Activated CD8-positive, alpha-beta memory T cell treated with anti-CD3 and anti-CD28 coated beads for 24 hours (primary cell): Measurements from ENCODE around the gene RNF141.

ENCODE experiments used
- DNase-seq: peaks from one replicate; pipeline ENCODE4 v3.0.0-alpha.2; 2020

The RNF141 gene

DNA sequence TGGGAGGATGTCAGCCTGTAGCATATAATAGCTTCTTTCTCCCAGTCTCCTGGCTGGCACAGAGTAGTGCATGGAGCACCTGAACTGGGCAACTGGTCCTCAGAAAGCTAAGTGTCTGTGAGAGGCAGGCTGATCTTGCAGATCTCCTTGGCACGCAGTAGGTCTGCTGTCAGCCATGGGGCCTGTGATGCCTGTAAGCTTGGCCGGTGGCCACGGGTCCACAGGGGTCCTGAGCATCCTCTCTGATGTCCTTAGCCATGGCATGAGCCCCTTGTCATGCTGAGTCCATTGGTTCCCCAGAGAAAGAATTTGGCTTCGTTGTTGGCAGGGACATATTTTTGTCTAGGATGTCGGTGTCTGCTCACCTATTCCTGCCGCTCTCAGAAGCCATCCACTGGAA is 61.0 kb downstream of the RNF141 start:
- no peak for DNase-seq

DNA sequence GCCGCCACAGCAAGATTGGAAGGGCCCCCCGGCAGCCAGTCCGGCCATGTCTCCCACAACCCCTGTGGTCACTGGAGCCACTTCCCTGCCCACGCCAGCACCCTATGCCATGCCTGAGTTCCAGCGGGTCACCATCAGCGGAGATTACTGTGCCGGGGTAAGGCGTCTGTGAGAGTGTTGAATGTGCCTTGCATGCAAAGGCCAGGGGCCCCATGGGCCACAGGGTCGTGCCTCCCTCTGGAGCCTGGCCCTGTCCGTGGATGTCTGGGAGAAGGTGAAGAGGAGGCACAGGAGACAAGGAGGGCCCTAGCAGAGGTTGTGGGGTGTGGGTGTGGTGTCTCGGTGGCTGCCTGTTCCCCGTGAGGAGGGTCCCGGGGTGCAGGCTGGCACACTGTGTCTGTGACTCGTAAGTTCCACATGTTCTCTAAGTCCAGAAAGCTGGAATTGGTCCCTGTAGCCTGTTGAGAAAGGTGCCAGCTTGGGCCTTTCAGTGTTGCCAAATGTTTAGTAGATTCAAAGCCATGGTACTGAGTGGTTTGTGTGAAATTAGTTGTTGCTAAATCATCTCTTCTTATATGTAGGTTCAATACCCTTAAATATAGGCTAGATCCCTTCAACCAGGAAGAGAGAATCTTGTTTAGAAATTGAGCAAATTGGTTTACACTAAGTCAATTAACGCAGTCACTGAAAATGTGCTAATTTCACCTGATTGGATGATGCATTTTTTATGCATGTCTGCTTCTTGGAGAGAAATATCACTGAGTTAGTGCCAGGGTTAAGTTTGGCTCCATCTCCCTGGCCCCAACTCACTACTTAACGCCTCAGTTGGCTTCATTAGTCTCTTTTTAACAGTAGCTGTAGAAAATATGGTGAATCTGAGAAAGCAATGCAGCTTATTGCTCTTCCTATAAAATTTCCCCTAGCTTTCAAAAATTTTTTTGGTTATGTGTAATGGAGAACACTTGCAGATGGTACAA is 62.1 kb downstream of the RNF141 start:
- DNase-seq: no peak

DNA sequence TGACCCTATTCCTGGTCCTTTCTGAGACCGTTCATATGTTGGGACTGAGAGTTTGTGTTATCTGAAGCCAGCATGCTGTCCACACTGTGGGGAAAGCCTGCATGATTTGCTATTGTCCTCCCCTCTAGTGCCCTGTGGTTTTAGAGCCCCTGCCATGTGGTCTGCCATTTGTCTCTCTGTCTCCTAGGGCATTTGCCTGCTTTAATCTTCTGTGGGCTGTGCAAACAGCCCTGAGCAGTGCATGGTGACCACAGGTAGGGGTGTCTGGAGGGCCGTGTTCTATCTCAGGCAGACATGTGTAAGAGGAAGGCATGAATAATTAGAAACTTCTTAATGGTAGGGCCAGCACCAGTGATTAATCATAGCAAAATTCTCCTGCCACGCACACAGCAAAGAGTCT is 62.9 kb downstream of the RNF141 start:
- DNase-seq: no peak

DNA sequence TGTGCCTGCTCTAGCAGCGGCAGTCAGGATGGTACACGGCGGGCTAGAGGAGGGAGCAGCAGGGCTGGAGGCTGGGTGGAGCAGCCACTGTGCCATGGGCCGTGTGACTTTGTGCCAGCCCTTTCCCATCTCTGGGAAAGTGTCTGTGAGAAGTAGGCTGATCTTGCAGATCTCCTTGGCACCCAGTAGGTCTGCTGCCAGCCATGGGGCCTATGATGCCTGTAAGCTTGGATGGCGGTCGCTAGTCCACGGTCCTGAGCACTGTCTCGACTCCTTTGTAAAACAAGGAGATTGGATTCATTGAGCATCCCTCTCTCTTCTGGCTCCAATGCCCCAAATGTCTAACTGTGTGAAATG is 63.3 kb downstream of the RNF141 start:
- DNase-seq: no peak

DNA sequence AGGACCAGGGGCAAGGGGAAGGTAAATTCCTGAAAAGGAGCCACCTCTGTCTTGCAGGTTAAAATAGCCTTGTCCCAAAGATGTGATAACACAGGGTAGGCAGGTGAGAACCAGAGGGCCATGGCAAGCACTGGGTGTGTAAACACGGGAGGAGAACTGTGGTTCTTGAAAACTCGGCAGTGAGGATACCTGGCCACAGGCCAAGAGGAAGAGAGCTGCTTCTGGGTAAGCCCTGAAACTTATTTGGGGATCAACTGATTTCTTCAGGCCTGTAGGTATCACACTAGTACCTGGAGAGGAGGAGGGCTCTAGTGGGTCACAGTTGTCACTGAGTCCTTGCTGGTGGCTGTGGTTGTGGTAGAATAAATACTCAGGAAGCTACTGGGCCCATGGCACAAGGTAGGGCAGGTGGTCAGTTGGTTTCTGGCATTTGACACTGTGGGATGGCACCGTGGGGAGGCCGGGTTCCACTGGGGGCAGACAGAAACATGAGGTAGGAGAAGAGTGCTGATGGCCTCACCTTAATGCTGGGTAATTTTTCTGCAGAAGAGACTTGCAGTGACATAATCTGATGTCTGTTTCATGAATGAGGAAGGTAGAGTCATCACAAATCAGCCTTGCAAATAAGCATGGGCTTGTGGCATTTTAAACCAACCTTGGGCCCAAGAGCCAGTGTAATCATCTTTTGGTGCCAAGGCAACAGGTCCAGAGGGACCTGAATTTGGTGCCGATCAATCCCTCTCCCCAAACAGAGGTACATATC is 63.9 kb downstream of the RNF141 start:
- no peak for DNase-seq

DNA sequence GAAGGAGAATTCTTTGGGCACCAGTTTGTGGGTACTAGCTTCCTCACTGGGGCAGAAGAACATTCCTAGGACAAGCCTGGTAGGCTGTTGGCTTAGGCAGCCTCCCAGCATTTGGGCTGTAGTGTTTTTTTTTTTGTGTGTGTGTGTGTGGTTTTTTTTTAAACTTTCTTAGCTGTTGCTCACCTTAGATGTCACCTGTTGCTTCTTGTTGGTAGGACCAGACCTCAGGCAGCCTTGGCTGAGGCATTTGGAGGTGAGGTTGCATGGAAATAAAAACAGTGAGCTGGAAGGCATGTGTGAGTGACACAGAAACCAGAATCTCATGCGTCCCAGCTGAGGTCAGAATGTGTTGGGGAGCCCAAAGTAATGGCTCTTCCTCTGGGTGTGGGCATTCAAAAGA is 64.6 kb downstream of the RNF141 start:
- no peak for DNase-seq

DNA sequence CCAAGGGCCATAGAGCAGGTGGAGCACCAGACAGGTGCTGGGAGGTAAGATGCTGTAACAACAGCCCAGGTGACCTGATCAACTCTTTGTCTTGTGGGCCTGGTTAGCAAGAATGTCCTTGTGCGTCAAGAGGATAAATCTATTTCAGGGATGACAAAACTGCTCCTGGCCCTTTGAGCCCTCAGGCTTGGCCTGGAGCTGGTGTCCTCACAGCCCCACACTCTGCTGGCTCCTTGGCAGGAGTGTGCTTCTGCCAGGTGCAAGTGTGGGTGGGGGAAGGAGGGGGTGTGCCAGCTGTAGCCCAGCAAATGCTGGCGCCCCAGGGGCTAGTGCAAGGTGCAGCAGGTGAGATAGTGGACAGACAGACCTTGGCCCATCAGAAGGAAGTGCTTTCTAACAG is 66.4 kb downstream of the RNF141 start:
- DNase-seq: no peak

DNA sequence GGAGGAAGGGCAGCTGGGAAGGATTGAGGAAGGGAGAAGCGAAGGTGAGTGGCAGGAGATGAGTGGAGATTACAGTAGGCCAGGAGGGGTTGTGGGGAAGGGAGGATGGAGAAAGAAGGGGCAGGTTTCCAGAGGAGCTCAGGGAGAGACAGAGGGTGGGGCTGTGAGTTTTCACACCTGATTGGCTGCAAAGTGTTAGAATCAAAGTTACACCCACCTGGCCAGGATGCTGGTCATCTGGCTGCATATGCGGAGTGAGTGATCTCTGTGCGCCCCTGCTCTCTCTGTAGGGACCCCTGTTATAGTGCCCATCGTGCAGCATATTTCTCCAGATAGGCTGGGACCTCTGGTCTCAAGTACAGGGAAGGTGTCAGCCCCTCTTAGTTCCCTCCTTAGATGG is 67.6 kb downstream of the RNF141 start:
- DNase-seq: no peak

DNA sequence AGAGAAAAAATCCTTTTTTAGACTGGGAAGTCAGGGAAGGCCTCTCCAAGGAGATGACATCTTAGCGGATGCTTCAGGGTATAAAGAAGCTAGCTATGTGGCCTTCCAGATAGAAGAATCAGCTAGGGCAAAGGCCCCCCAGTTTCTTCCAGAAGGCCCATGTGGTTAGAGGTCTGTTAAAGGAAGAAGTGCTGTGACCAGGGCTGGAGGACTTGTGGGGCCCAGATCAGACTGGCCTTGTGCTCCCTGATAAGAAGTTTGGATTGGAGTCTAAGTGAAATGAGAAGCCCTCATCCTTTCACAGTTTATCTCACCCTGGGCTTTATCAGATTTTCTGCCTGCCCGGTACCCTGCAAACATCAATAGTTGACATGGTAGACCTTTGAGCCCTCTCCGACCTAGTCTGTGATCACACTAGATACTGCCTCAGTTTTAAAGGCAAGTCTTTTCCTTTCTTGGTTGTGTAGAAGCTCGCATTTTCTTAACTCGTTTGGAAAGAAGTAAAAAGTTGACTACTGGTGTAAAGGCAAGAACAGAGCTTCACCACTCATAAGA is 78.2 kb downstream of the RNF141 start:
- no peak for DNase-seq
